ENCODE data around the gene MX1. TPM values are rescaled to one million over a fixed set of nuclear protein-coding genes. Genes with fewer than 3 reads are reported as not detected.

The MX1 gene
- total and polyA plus RNA-seq, 2 experiments from 2014 or later, result 2.1 to 6.5 TPM

DNA sequence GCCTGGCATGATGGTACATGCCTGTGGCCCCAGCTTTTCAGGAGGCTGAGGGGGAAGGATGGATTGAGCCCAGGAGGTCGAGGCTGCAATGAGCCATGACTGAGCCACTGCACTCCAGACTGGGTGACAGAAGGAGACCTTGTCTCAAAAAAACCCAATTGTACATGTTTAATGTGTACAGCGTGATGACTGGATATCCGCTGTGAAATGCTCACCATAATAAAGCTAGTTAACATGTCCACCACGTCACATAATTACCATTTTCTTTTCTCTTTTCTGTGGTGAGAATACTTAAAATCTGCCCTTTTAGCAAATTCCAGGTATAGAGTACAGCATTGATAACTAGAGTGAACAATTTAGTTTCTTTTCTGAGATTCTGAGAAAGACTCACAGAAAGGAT is 57.9 kb downstream of the MX1 start:
- Histone ChIP-seq H3K36me3 (ENCODE audit: insufficient read depth) (no peaks in the 10 kb centered on the region), H3F3A (replicated peaks; ENCODE audit: low read depth) (no peaks in the 10 kb centered on the region), H3K79me2 (replicated peaks; ENCODE audit: insufficient read depth) (no peaks in the 10 kb centered on the region), H4K20me1 (replicated peaks; ENCODE audit: insufficient read depth) (no peaks in the 10 kb centered on the region; the same call in 1 of the 2 replicates), H3K27me3 (ENCODE audit: insufficient read depth) (no peaks in the 10 kb centered on the region), H3K9me2 (ENCODE audit: insufficient read depth) (no peaks in the 10 kb centered on the region), H3K4me3 (no peak overlapping the region), H2AFZ (no peak overlapping the region), H3K4me1 (ENCODE audit: insufficient read depth) (peaks cover 5% of the 10 kb centered on the region), H3K27ac (ENCODE audit: low read depth) (no peak overlapping the region), H3K4me2 (no peak overlapping the region)
- H3K36me3 Mint-ChIP-seq (ENCODE audit: low read depth), result no peaks in the 10 kb centered on the region; the same call in 2 of the 3 replicates
- ATAC-seq (no peak), DNase-seq (ENCODE audit: low spot score) (no peak)
- no peak overlapping the region for H3K27ac Mint-ChIP-seq
- no peaks in the 10 kb centered on the region for H3K9me3 Mint-ChIP-seq
- H3K4me1 Mint-ChIP-seq, result peaks cover 32% of the 10 kb centered on the region
- no peak for TF ChIP-seq STAT1 (IDR thresholded peaks at IDR 0.05; ENCODE audit: unreplicated experiment)
- no peak for TF ChIP-seq CTCF (conservative IDR thresholded peaks at IDR 0.05; ENCODE audit: low read depth in 2 of 2)
- no peak for TF ChIP-seq EZH2phosphoT487 (IDR thresholded peaks at IDR 0.05; ENCODE audit: unreplicated experiment)
- no peak for TF ChIP-seq CREB1 (CRISPR knock-in tag; IDR thresholded peaks at IDR 0.05; ENCODE audit: low read depth)
- no peak overlapping the region for H3K4me3 Mint-ChIP-seq
- peaks cover 2% of the 10 kb centered on the region for H3K27me3 Mint-ChIP-seq (ENCODE audit: insufficient read depth, low read depth, poor library complexity)

DNA sequence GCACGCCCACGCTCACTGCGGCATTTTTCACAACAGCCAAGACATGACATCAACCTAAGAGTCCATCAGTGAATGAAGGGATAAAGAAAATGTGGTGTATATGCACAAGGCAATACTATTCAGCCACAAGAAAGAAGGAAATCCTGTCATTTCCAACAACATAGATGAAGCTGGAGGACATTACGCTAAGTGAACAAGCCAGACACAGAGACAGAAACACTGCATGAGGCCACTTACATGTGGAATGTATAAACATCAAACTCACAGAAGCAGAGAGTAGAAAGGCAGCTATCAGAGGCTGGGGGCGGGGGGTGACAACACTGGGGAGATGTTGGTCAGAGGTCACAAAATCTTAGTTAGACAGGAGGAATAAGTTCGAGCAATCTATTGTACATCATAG is 61.0 kb downstream of the MX1 start:
- H3K27ac Mint-ChIP-seq, result no peak overlapping the region; the same call in 1 of the 2 replicates
- H3K79me2 ChIP-seq (replicated peaks; ENCODE audit: insufficient read depth), result no peaks in the 10 kb centered on the region
- no peak for TF ChIP-seq CREB1 (CRISPR knock-in tag; IDR thresholded peaks at IDR 0.05; ENCODE audit: low read depth)
- TF ChIP-seq, protein P1, sequence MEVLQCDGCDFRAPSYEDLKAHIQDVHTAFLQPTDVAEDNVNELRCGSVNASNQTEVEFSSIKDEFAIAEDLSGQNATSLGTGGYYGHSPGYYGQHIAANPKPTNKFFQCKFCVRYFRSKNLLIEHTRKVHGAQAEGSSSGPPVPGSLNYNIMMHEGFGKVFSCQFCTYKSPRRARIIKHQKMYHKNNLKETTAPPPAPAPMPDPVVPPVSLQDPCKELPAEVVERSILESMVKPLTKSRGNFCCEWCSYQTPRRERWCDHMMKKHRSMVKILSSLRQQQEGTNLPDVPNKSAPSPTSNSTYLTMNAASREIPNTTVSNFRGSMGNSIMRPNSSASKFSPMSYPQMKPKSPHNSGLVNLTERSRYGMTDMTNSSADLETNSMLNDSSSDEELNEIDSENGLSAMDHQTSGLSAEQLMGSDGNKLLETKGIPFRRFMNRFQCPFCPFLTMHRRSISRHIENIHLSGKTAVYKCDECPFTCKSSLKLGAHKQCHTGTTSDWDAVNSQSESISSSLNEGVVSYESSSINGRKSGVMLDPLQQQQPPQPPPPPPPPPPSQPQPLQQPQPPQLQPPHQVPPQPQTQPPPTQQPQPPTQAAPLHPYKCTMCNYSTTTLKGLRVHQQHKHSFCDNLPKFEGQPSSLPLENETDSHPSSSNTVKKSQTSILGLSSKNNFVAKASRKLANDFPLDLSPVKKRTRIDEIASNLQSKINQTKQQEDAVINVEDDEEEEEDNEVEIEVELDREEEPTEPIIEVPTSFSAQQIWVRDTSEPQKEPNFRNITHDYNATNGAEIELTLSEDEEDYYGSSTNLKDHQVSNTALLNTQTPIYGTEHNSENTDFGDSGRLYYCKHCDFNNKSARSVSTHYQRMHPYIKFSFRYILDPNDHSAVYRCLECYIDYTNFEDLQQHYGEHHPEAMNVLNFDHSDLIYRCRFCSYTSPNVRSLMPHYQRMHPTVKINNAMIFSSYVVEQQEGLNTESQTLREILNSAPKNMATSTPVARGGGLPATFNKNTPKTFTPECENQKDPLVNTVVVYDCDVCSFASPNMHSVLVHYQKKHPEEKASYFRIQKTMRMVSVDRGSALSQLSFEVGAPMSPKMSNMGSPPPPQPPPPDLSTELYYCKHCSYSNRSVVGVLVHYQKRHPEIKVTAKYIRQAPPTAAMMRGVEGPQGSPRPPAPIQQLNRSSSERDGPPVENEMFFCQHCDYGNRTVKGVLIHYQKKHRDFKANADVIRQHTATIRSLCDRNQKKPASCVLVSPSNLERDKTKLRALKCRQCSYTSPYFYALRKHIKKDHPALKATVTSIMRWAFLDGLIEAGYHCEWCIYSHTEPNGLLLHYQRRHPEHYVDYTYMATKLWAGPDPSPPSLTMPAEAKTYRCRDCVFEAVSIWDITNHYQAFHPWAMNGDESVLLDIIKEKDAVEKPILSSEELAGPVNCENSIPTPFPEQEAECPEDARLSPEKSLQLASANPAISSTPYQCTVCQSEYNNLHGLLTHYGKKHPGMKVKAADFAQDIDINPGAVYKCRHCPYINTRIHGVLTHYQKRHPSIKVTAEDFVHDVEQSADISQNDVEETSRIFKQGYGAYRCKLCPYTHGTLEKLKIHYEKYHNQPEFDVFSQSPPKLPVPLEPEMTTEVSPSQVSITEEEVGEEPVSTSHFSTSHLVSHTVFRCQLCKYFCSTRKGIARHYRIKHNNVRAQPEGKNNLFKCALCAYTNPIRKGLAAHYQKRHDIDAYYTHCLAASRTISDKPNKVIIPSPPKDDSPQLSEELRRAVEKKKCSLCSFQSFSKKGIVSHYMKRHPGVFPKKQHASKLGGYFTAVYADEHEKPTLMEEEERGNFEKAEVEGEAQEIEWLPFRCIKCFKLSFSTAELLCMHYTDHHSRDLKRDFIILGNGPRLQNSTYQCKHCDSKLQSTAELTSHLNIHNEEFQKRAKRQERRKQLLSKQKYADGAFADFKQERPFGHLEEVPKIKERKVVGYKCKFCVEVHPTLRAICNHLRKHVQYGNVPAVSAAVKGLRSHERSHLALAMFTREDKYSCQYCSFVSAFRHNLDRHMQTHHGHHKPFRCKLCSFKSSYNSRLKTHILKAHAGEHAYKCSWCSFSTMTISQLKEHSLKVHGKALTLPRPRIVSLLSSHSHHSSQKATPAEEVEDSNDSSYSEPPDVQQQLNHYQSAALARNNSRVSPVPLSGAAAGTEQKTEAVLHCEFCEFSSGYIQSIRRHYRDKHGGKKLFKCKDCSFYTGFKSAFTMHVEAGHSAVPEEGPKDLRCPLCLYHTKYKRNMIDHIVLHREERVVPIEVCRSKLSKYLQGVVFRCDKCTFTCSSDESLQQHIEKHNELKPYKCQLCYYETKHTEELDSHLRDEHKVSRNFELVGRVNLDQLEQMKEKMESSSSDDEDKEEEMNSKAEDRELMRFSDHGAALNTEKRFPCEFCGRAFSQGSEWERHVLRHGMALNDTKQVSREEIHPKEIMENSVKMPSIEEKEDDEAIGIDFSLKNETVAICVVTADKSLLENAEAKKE (CRISPR knock-in tag; IDR thresholded peaks at IDR 0.05), result no peak
- TF ChIP-seq EZH2 (IDR thresholded peaks at IDR 0.05; ENCODE audit: low read depth, unreplicated experiment), result no peak
- TF ChIP-seq ZNF331 (CRISPR knock-in tag; IDR thresholded peaks at IDR 0.05; ENCODE audit: low read depth), result no peak
- no peak for TF ChIP-seq POLR2AphosphoS5 (IDR thresholded peaks at IDR 0.05; ENCODE audit: low read depth)
- no peak for TF ChIP-seq JUNB (IDR thresholded peaks at IDR 0.05; ENCODE audit: unreplicated experiment)
- no peak for TF ChIP-seq CTCF (conservative IDR thresholded peaks at IDR 0.05; ENCODE audit: low read depth in 2 of 2)
- TF ChIP-seq, protein P2, sequence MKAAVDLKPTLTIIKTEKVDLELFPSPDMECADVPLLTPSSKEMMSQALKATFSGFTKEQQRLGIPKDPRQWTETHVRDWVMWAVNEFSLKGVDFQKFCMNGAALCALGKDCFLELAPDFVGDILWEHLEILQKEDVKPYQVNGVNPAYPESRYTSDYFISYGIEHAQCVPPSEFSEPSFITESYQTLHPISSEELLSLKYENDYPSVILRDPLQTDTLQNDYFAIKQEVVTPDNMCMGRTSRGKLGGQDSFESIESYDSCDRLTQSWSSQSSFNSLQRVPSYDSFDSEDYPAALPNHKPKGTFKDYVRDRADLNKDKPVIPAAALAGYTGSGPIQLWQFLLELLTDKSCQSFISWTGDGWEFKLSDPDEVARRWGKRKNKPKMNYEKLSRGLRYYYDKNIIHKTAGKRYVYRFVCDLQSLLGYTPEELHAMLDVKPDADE (IDR thresholded peaks at IDR 0.05), result no peak
- no peak for TF ChIP-seq ZNF114 (CRISPR knock-in tag; IDR thresholded peaks at IDR 0.05)

More for the DNA sequence above, 61.0 kb downstream of the MX1 start:
- Mint-ChIP-seq H3K36me3 (ENCODE audit: low read depth) (no peaks in the 10 kb centered on the region; the same call in 2 of the 3 replicates), H3K27me3 (ENCODE audit: insufficient read depth, low read depth, poor library complexity) (peaks cover 2% of the 10 kb centered on the region), H3K4me3 (no peak overlapping the region), H3K9me3 (no peaks in the 10 kb centered on the region), H3K4me1 (peaks cover 14% of the 10 kb centered on the region)
- Histone ChIP-seq H3K27ac (ENCODE audit: low read depth) (no peak overlapping the region), H3K4me1 (ENCODE audit: insufficient read depth) (no peaks in the 10 kb centered on the region), H3K4me2 (no peak overlapping the region), H3K9me2 (ENCODE audit: insufficient read depth) (no peaks in the 10 kb centered on the region), H4K20me1 (replicated peaks; ENCODE audit: insufficient read depth) (no peaks in the 10 kb centered on the region; the same call in 1 of the 2 replicates), H2AFZ (no peak overlapping the region), H3K4me3 (no peak overlapping the region), H3K36me3 (ENCODE audit: insufficient read depth) (no peaks in the 10 kb centered on the region), H3K27me3 (ENCODE audit: insufficient read depth) (no peaks in the 10 kb centered on the region), H3F3A (replicated peaks; ENCODE audit: low read depth) (no peaks in the 10 kb centered on the region)
- DNase-seq (ENCODE audit: low spot score) (no peak), ATAC-seq (no peak)
